Stimulated activated CD8-positive, alpha-beta memory T cell treated with anti-CD3 and anti-CD28 coated beads, Interleukin-15, amount 100 ng/mL, for 48 hours (primary cell): ENCODE measurements around the gene ABHD6.
"Not testable (repeated sequence)": the region's sequence is repeated elsewhere in the genome, so short reads cannot be mapped to it uniquely, and the experiment has no call there.

ENCODE experiments used
- DNase-seq, 2 donors: peaks; one replicate each; pipeline ENCODE4 v3.0.0-alpha.2; 2020; ENCODE audit warnings: low read depth in 2 of 2

ABHD6 gene

DNA sequence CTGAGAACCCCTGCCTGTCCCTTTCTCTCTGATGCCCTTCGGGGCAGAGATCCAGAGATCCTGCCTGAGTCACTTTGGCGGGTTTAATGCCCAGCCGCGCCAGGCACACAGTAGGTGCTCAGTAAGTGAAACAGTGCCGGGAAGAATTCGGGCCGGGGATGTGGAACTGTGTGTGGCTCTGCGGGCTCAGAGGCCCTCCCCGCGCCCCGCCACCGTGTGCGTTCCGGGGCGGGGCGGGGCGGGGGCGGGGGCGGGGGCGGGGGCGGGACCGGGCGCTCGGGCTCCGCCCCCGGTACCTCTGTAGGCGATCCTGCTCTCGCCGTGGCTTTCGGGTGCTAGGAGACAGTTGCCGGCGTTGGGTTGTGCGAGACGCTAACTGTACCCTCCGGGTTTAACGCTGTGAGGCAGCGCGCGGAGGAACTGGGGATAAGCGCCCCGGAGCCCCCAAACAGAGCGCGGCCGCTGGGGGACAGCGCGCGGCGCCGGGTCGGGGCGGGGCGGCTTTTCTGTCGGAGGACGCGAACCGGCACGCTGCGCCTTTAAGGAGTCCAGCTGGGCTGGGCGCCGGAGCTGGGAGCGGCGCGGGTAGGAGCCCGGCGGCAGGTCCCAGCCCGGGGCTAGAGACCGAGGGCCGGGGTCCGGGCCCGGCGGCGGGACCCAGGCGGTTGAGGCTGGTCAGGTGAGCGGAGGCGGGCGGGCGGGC, at the start of gene ABHD6:
TSS of gene ABHD6 (plus strand) at position 555 of the 703 bp plus-strand sequence. CDS start 18,795 bp downstream, outside the sequence.
- DNase-seq, result peak; percentile 65 to 68

- no peak for DNase-seq
Observed at GRCh38 chr3:58188173-58188564, 49.4 kb upstream of the ABHD6 start.

- DNase-seq, result no peak
Observed at GRCh38 chr3:58188921-58189451, 48.6 kb upstream of the ABHD6 start.

DNA sequence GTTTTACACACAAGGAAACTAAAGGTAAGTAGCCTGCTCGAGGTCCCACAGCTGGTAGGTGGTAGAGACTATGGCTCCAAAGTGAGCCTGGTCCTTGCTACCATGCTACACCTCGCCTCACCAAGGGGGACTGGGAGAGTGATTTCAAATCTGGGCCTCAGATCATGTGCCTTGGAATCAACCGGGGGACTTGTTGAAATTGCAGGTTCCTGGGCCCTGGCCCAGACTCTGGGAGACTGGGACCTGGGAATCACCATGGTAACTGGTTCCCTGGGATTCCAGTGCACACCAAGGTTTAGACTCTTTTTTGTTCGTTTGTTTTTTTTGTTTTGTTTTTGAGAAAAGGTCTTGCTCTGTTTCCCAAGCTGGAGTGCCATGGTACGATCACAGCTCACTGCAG, 47.9 kb upstream of the ABHD6 start:
- no peak for DNase-seq

GRCh38 chr3:58190291-58190690, 47.3 kb upstream of the ABHD6 start:
- DNase-seq, result no peak

- no peak for DNase-seq
Observed at GRCh38 chr3:58190882-58191281, 46.7 kb upstream of the ABHD6 start.

DNA sequence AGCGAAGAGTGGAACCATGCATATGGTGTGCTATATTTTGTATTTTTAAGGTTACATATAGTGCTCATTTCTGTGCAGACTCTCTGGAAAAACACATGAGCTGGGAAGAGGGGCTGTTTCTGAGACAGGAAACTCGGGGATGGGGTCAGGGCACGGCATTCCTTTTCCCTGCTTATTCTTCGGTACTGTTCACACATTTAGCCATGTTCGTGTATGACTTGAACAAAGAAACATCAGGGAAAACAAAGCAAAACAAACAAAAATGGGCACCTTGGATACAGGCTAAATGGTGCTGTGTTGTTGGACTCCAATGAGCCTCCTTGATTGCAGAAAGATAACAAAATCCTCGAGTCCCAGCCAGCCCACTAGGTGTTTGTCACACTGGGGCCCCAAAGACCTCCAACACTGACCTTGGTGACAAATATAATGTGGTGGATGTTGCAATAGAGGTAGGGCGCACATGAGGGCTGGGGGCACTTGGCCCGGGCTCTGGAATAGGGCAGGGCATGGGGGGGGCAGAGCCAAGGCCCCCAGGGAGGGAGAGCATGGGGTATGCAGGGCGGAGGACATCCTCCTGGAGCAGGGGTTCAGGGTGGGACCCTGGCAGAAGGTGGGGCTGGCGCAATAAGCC, 46.1 kb upstream of the ABHD6 start:
- DNase-seq, result no peak

DNA sequence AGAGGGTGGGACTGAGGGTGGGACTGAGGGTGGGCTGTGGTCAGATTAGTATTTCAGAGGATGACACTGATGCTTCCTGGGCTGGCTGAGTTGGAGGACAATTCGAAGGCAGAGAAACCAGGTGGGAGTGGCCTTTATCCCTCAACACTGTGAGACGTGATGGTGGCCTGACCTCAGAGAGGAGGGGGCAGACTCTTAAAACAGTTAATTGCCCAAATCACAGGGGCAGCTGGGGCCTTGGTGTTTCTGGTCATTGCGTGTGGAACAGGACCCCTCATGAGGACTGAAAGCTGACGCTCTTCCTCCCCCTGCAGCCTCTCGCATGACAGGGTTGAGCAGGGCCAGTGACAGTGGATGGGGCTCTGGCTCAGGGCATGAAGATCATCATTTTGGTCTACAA, 45.5 kb upstream of the ABHD6 start:
- DNase-seq, result no peak

GRCh38 chr3:58193682-58194407, 43.7 kb upstream of the ABHD6 start:
- DNase-seq, result no peak

- no peak for DNase-seq
Observed at GRCh38 chr3:58197588-58197987, 40.0 kb upstream of the ABHD6 start.

DNA sequence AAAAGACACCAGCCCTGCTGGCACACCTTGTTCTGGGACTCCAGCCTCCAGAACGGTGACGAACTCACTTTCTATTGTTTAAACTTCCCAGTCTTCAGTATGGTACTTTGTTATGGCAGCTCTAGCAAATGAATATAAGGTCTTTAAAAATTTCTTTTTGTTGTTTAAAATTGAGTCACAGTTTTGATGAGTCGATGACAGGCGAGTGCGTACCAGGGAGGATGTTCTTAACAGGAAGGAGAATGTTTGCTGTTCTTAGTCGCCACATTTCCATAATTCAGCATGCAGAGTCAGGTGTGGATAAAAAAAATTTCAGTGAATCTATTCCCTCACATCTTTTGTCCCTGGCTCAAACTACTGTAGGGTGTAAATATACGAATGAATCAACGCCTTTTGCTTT, 39.2 kb upstream of the ABHD6 start:
- DNase-seq, result no peak

GRCh38 chr3:58198804-58199203, 38.8 kb upstream of the ABHD6 start:
- DNase-seq, result no peak

DNA sequence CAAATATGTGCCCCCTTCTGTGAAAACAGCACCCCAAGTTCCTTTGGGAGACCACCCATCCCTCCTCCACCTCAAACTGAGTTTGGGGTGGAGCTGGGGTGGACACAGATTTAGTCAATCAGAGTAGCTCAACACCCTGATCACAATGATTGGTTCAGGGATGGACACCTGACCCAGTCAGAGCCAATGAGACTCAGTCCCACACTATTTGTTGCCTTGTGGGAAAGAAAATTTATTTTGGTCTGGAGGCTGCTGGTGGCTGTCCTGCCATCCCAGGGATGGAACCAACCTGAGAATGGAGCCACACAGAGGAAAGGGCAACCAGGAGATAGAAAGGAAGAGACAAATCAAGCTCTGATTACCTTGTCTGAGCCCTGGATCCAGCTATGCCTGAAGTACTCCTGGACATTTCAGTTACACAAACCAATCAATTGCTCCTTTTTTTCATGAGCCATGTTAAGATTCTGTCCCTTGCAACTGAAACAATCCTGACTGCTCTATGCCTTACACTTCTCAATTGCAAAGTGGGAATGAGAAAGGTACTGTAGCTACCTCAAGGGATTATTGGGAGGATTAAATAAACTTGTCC, 37.4 kb upstream of the ABHD6 start:
- DNase-seq, result no peak

DNA sequence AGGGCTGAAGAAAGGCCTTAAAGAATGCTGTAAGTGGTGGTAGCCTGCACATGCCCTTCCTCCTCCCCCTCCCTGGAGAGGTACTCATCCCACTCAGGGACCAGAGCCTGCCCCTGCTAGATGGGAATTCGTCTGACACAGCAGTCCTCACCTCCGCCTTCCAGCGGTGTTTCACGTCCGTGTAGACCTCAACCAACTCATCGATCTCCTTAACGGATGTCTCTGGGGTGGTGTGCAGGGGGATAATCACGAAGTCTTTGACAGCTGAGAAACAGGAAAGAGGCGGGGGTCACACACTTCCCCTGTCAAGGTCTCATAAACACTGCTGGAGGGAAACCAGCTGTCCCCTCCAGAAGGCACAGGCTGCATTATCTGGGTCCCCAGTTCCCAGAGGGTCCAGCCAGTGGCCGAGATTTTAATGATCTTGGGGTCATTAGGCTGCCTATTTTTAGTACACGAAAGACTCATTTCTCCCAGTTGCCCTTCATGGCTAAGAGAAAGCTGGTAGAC, 36.7 kb upstream of the ABHD6 start:
- no peak for DNase-seq

GRCh38 chr3:58201451-58201850, 36.1 kb upstream of the ABHD6 start:
- not testable (repeated sequence) for DNase-seq

- no peak for DNase-seq
Observed at GRCh38 chr3:58202917-58203360, 34.7 kb upstream of the ABHD6 start.

GRCh38 chr3:58203541-58203940, 34.1 kb upstream of the ABHD6 start:
- DNase-seq, result no peak

GRCh38 chr3:58204720-58205119, 32.9 kb upstream of the ABHD6 start:
- no peak for DNase-seq

GRCh38 chr3:58205981-58206380, 31.6 kb upstream of the ABHD6 start:
- DNase-seq, result no peak

- DNase-seq, result peak in 1 of 2 donors; percentile 36
Observed at GRCh38 chr3:58206406-58207011, 31.1 kb upstream of the ABHD6 start.

- DNase-seq, result no peak
Observed at GRCh38 chr3:58207954-58208353, 29.6 kb upstream of the ABHD6 start.

GRCh38 chr3:58209933-58210332, 27.7 kb upstream of the ABHD6 start:
- DNase-seq, result no peak
